SK-N-SH (cell line): ENCODE data around the gene ZNF484.

Experiments
- CTCF ChIP-seq: fragments of 200-600 bp; sonication (generic); IDR thresholded peaks from 2 replicates; pipeline ENCODE4 v1.6.1; 2017; ENCODE audit warnings: antibody characterized with exemption, mild to moderate bottlenecking, moderate library complexity
- EP300 ChIP-seq, 2 experiments: IDR thresholded peaks; 2 replicates each; pipeline versions ENCODE4 v1.4.0 to v1.6.1; 2012; ENCODE audit warnings: borderline replicate concordance in 1 of 2, low read depth in 1 of 2, low read length in 1 of 2
- JUND ChIP-seq: IDR thresholded peaks from 2 replicates; pipeline ENCODE4 v1.4.0; 2012
- POLR2AphosphoS5 ChIP-seq: IDR thresholded peaks from 2 replicates; pipeline ENCODE4 v1.6.1; 2012; ENCODE audit warnings: low read depth, low read length
- SMC3 ChIP-seq: IDR thresholded peaks from 2 replicates; pipeline ENCODE4 v1.6.1; 2012; ENCODE audit warnings: low read depth, low read length, improper control_type of control experiment
- TF ChIP-seq, protein P1 (sequence below): IDR thresholded peaks from 2 replicates; pipeline ENCODE4 v1.4.0; 2012; ENCODE audit warnings: low read depth
- TF ChIP-seq, protein P2 (sequence below): fragments of 150-350 bp; IDR thresholded peaks from 2 replicates; pipeline ENCODE4 v1.6.1; 2017; ENCODE audit warnings: antibody characterized with exemption, low read length, low read depth, borderline replicate concordance
- TF ChIP-seq, protein P3 (sequence below): IDR thresholded peaks from 2 replicates; pipeline ENCODE4 v1.6.1; 2012; ENCODE audit warnings: mild to moderate bottlenecking, low read depth, low read length, moderate library complexity
- TF ChIP-seq, protein P4 (sequence below): IDR thresholded peaks from 2 replicates; pipeline ENCODE4 v1.4.0; 2012; ENCODE audit warnings: low read depth, borderline replicate concordance
- TF ChIP-seq, protein P5 (sequence below): fragments of 150-350 bp; IDR thresholded peaks from 2 replicates; pipeline ENCODE4 v1.6.1; 2016; ENCODE audit warnings: mild to moderate bottlenecking, low read depth, low read length

DNA sequence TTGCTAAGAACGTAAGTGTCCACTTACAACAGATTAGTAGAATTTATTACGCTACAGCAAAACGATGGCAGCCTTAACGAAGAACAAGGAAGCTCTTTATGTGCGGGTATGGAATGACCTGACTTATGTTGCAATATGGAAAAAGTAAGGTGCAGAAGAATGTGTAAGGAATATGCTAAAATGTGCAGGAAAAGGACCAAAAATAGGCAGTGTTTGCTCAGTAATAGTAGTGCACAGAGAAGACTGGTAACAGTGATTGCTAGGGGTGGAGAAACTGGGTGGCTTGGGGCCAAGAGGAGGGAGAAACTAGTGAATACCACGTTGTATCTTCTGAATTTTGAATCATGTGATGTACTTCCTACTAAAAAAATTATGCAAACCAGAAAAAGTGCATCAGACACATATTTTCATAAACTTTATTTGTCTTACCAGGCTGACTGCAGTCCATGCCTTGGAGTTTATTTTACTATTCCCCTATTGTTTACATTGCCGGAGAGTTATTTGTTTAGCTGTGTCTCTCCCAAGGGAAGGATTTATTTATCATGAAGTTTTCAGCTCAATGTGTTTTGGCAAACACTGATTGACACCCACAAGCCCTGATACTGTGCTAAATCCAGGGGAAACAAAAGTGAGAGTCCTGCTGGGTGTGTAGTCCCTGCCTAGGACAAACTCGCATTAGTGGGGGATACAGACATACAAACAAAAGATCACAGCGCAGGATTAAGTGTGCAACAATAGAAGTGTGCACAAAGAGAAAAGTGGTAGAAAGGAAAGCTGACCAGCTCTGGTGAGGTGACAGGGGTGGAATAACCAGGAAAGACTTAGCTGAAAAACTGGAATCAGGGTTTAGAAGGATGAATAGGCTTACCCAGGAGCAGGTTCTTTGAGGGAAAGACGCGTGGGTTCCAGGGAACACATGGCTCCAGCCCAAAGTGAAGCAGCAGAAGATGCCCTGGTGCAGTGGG is 34.0 kb upstream of the ZNF484 start:
- TF ChIP-seq CTCF (no peak), POLR2AphosphoS5 (no peak), SMC3 (no peak), JUND (no peak), EP300 (IDR thresholded peaks at IDR 0.05; ENCODE audit: borderline replicate concordance in 1 of 2, low read depth in 1 of 2, low read length in 1 of 2) (no peak)
- TF ChIP-seq, protein P1, sequence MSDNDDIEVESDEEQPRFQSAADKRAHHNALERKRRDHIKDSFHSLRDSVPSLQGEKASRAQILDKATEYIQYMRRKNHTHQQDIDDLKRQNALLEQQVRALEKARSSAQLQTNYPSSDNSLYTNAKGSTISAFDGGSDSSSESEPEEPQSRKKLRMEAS: no peak
- TF ChIP-seq, protein P2, sequence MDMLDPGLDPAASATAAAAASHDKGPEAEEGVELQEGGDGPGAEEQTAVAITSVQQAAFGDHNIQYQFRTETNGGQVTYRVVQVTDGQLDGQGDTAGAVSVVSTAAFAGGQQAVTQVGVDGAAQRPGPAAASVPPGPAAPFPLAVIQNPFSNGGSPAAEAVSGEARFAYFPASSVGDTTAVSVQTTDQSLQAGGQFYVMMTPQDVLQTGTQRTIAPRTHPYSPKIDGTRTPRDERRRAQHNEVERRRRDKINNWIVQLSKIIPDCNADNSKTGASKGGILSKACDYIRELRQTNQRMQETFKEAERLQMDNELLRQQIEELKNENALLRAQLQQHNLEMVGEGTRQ: no peak
- TF ChIP-seq, protein P3, sequence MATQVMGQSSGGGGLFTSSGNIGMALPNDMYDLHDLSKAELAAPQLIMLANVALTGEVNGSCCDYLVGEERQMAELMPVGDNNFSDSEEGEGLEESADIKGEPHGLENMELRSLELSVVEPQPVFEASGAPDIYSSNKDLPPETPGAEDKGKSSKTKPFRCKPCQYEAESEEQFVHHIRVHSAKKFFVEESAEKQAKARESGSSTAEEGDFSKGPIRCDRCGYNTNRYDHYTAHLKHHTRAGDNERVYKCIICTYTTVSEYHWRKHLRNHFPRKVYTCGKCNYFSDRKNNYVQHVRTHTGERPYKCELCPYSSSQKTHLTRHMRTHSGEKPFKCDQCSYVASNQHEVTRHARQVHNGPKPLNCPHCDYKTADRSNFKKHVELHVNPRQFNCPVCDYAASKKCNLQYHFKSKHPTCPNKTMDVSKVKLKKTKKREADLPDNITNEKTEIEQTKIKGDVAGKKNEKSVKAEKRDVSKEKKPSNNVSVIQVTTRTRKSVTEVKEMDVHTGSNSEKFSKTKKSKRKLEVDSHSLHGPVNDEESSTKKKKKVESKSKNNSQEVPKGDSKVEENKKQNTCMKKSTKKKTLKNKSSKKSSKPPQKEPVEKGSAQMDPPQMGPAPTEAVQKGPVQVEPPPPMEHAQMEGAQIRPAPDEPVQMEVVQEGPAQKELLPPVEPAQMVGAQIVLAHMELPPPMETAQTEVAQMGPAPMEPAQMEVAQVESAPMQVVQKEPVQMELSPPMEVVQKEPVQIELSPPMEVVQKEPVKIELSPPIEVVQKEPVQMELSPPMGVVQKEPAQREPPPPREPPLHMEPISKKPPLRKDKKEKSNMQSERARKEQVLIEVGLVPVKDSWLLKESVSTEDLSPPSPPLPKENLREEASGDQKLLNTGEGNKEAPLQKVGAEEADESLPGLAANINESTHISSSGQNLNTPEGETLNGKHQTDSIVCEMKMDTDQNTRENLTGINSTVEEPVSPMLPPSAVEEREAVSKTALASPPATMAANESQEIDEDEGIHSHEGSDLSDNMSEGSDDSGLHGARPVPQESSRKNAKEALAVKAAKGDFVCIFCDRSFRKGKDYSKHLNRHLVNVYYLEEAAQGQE: no peak
- TF ChIP-seq, protein P4, sequence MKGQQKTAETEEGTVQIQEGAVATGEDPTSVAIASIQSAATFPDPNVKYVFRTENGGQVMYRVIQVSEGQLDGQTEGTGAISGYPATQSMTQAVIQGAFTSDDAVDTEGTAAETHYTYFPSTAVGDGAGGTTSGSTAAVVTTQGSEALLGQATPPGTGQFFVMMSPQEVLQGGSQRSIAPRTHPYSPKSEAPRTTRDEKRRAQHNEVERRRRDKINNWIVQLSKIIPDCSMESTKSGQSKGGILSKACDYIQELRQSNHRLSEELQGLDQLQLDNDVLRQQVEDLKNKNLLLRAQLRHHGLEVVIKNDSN: no peak
- TF ChIP-seq, protein P5, sequence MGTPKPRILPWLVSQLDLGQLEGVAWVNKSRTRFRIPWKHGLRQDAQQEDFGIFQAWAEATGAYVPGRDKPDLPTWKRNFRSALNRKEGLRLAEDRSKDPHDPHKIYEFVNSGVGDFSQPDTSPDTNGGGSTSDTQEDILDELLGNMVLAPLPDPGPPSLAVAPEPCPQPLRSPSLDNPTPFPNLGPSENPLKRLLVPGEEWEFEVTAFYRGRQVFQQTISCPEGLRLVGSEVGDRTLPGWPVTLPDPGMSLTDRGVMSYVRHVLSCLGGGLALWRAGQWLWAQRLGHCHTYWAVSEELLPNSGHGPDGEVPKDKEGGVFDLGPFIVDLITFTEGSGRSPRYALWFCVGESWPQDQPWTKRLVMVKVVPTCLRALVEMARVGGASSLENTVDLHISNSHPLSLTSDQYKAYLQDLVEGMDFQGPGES: no peak
